Esophagus muscularis mucosa (tissue), 4 donors: ENCODE measurements around the gene ZNF646. TPM values are rescaled to one million over a fixed set of nuclear protein-coding genes. Genes with fewer than 3 reads are reported as not detected.

Experiments
- DNase-seq: peaks from one replicate; pipeline ENCODE4 v3.0.0-alpha.2; 2017; ENCODE audit errors: extremely low spot score
- H3K27ac ChIP-seq, 4 donors: fragments of 200-600 bp; sonication (generic); replicated peaks in 1 of 4; 1 replicate in 3 of 4; 2 replicates in 1 of 4; pipeline ENCODE4 v1.5.1; 2016 to 2019; ENCODE audit warnings: mild to moderate bottlenecking in 1 of 4
- H3K27me3 ChIP-seq, 4 donors: fragments of 200-600 bp; sonication (generic); one replicate each; pipeline versions ENCODE4 v1.5.1 to v1.6.0; 2016 to 2019
- H3K36me3 ChIP-seq, 4 donors: fragments of 200-600 bp; sonication (generic); one replicate each; pipeline ENCODE4 v1.5.1; 2016 to 2019
- H3K4me1 ChIP-seq, 4 donors: fragments of 200-600 bp; sonication (generic); one replicate each; pipeline ENCODE4 v1.5.1; 2016 to 2019
- H3K4me3 ChIP-seq, 4 donors: fragments of 200-600 bp; sonication (generic); 1 replicate in 2 of 4; 2 replicates in 2 of 4; pipeline ENCODE4 v1.5.1; 2016 to 2019; ENCODE audit warnings: mild to moderate bottlenecking in 4 of 4, moderate library complexity in 1 of 4
- H3K9me3 ChIP-seq, 4 donors: fragments of 200-600 bp; sonication (generic); 1 replicate in 3 of 4; 2 replicates in 1 of 4; pipeline ENCODE4 v1.5.1; 2016 to 2019
- CTCF ChIP-seq, 3 experiments: fragments of 200-600 bp in 2 of 3; fragments of 450-650 bp in 1 of 3; sonication (generic) in 2 of 3; IDR thresholded peaks; one replicate each; pipeline ENCODE4 v1.5.1; 2017 to 2019; ENCODE audit warnings: antibody characterized with exemption in 3 of 3, mild to moderate bottlenecking in 2 of 3, moderate library complexity in 1 of 3
- EP300 ChIP-seq: sonication (generic); formaldehyde crosslinking; IDR thresholded peaks from one replicate; pipeline ENCODE4 v1.6.1; 2017; ENCODE audit warnings: antibody characterized with exemption
- POLR2A ChIP-seq: fragments of 450-650 bp; IDR thresholded peaks from one replicate; pipeline ENCODE4 v1.6.1; 2017; ENCODE audit warnings: antibody characterized with exemption, moderate library complexity, mild to moderate bottlenecking, low read depth
- POLR2AphosphoS5 ChIP-seq, 2 donors: sonication (generic); formaldehyde crosslinking; IDR thresholded peaks; one replicate each; pipeline ENCODE4 v1.6.1; 2017; ENCODE audit warnings: antibody characterized with exemption in 2 of 2
- WGBS: methylation state at CpG from one replicate; pipeline ENCODE4 v1.1.5; 2018; 5-methylcytosine and 5-hydroxymethylcytosine counted together
- intact Hi-C: fragments of 100-400 bp; cut with DNase I; formaldehyde crosslinking; loops from one replicate; pipeline ENCODE4 v1.15.1; 2023
- total RNA-seq, 4 donors: library from RNA; depleted of rRNA; stranded (reverse); fragments of >200 nt; gene quantifications; one replicate each; pipeline versions ENCODE4 v1.1.0 to v1.2.1, GENCODE V29; 2016

Gene ZNF646
- total RNA-seq, 4 donors from 2014 or later = 11.6 to 17.6 (median 15.5) TPM

DNA sequence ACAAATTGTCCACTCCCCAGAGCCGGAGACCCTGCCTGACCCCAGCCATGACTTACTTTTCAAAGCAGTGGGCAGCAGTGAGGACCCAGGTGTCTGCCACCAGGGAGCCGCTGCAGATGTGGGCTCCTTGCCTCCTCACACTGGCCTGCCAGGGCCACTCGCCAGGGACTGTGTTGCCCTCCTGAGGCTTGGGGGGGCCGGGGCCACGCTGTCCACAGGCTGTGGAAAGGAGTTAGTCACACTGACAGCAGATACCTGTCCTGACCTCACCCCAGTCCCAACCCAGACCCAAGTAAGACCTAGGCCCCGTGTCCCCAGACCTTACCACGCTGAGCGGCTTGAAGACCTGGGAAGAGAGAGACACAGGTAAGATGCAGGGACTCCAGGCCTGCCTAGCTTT is 13.3 kb downstream of the ZNF646 start:
- Histone ChIP-seq H3K4me1 (peaks cover 0 to 10% (median 4%) of the 10 kb centered on the region in 4 donors), H3K4me3 (no peak overlapping the region), H3K9me3 (no peaks in the 10 kb centered on the region), H3K36me3 (peaks cover 9 to 95% (median 90%) of the 10 kb centered on the region in 4 donors), H3K27me3 (no peaks in the 10 kb centered on the region), H3K27ac (no peak overlapping the region)
- no peak for TF ChIP-seq POLR2A
- no peak for TF ChIP-seq EP300
- no peak for TF ChIP-seq POLR2AphosphoS5 (IDR thresholded peaks at IDR 0.05)
- no peak for TF ChIP-seq CTCF (IDR thresholded peaks at IDR 0.05)
- intact Hi-C loops = no loop called here
- no peak for DNase-seq
- 90% methylated on average over 5 of the region's 8 CpGs for WGBS

GRCh38 chr16:31087971-31088370 is 13.7 kb downstream of the ZNF646 start:
- Histone ChIP-seq H3K27ac (no peak overlapping the region), H3K36me3 (peaks cover 9 to 90% (median 87%) of the 10 kb centered on the region in 4 donors), H3K9me3 (no peaks in the 10 kb centered on the region), H3K27me3 (no peaks in the 10 kb centered on the region), H3K4me1 (peaks cover 2 to 10% (median 6%) of the 10 kb centered on the region in 4 donors), H3K4me3 (no peak overlapping the region)
- intact Hi-C loops = no loop called here
- WGBS = 83% methylated on average over 5 of the region's 5 CpGs
- DNase-seq = no peak
- TF ChIP-seq POLR2A (no peak), POLR2AphosphoS5 (IDR thresholded peaks at IDR 0.05) (no peak), CTCF (IDR thresholded peaks at IDR 0.05) (no peak), EP300 (no peak)

DNA sequence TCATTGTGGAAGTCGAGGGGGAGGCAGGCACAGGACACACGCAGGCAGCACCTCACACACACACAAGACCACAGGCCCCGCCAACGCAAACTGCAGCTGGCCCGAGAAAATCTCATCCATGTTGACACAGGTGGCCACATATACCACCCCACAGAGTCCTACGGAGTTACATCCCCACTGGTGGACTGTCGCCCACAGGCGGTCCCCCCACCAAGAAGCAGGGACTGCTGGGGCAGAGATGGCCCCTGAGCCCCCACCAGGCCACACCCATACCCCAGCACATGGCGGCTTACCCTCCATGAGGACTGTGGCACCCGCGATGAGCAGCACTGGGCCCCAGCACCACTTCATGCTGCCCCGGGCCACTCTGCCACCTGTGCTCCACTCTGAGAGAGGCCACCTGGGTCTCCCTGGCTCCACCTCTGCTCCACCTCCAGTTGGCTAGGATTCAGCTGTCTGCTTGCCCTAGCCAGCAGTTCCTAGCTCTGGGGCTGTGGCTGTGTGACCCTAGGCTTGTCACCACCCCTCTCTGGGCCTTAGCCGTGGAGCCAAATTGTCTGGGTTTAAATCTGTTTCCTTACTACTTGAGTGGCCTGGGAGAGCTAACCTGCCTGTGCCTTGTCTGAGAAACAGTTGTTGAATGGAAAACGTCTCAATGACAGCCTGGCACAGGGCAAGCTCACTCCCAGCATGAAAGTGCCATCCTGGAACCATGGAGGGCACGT is 14.4 kb downstream of the ZNF646 start, which contains the start of gene PRSS53:
Gene PRSS53, minus strand, starts transcription at position 485 of the 725 bp plus-strand sequence. Its CDS starts 134 bp downstream, at position 351.
- intact Hi-C loops = no loop called here
- TF ChIP-seq CTCF (IDR thresholded peaks at IDR 0.05) = no peak
- no peak for TF ChIP-seq POLR2AphosphoS5 (IDR thresholded peaks at IDR 0.05)
- no peak for TF ChIP-seq EP300
- TF ChIP-seq POLR2A = no peak
- Histone ChIP-seq H3K4me1 (peaks cover 9 to 14% (median 11%) of the 10 kb centered on the region in 4 donors), H3K36me3 (peaks cover 9 to 84% (median 80%) of the 10 kb centered on the region in 4 donors), H3K9me3 (no peaks in the 10 kb centered on the region), H3K4me3 (no peak within 1 kb of the TSS), H3K27me3 (no peaks in the 10 kb centered on the region), H3K27ac (no peak within 1 kb of the TSS)
- WGBS = 76% methylated on average over 12 of the region's 15 CpGs
- no peak for DNase-seq

DNA sequence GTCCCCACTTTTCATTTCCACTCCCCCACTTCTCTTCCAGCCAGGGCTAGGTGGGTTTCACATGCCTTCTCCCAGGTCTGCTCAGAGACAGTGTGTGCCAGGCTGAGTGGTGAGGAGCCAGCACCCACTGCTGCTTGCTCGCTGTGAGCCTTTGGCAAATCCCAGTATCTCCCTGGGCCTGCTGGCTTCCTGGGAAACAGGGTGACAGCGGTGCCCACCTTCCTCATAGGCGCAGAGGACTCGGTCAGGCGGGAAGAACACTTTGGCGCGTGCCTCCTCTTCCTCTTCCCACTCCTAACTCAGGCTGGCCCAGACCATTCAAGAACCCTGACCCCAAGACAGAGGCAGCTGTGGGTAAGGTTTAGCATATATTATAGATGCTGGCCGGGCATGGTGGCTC is 15.0 kb downstream of the ZNF646 start:
- TF ChIP-seq EP300 (no peak), POLR2AphosphoS5 (IDR thresholded peaks at IDR 0.05) (no peak), POLR2A (no peak)
- intact Hi-C loops = no loop called here
- DNase-seq = no peak
- WGBS = 94% methylated on average over 8 of the region's 8 CpGs
- Histone ChIP-seq H3K27me3 (no peaks in the 10 kb centered on the region), H3K4me3 (no peak overlapping the region), H3K36me3 (peaks cover 9 to 78% (median 74%) of the 10 kb centered on the region in 4 donors), H3K9me3 (no peaks in the 10 kb centered on the region), H3K27ac (no peak overlapping the region), H3K4me1 (peaks cover 12 to 20% (median 16%) of the 10 kb centered on the region in 4 donors)

DNA sequence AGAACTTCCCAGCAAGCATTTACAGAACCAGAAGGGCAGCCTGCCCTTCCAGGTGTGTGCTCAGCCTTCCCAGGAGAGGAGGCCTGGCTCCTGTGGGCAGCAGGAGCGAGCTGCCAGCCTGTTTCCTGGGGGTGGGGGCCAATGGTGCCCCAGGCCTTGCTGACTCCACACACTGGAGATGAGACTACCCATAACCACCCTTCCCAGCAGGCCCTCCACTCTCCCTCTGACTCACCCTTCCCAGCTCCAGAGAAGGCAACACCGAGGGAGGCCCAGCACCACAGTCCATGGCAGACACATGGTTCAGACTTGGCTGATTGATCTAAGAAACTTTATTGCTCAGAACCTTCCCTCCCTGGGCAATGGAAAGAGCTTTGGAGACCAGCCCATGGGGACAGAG is 16.3 kb downstream of the ZNF646 start:
- no peak for DNase-seq
- Histone ChIP-seq H3K4me1 (peaks cover 12 to 29% (median 23%) of the 10 kb centered on the region in 4 donors), H3K36me3 (peaks cover 9 to 65% (median 61%) of the 10 kb centered on the region in 4 donors), H3K9me3 (no peaks in the 10 kb centered on the region), H3K4me3 (no peak overlapping the region), H3K27ac (no peak overlapping the region), H3K27me3 (no peaks in the 10 kb centered on the region)
- TF ChIP-seq EP300 (no peak), POLR2AphosphoS5 (IDR thresholded peaks at IDR 0.05) (no peak), CTCF (IDR thresholded peaks at IDR 0.05) (no peak), POLR2A (no peak)
- intact Hi-C loops = no loop called here
- 80% methylated on average over 2 of the region's 2 CpGs for WGBS
